ENCODE results near the gene TSPOAP1. TPM values are rescaled to one million over a fixed set of nuclear protein-coding genes. Genes with fewer than 3 reads are reported as not detected.

Gene TSPOAP1
- total RNA-seq, 1 donor from 2014 or later, result 0.79 TPM

GRCh38 chr17:58285422-58285810, 43.2 kb downstream of the TSPOAP1 start:
- no peaks in the 10 kb centered on the region for H4K20me1 ChIP-seq (ENCODE audit: insufficient read depth, low read length)
- H3K27ac ChIP-seq (ENCODE audit: low read depth, low read length), result no peak overlapping the region
- no peaks in the 10 kb centered on the region for H3K79me2 ChIP-seq (ENCODE audit: insufficient read depth, low read length)
- H3K36me3 ChIP-seq (ENCODE audit: insufficient read depth, low read length), result no peaks in the 10 kb centered on the region
- no peaks in the 10 kb centered on the region for H3K9me3 Mint-ChIP-seq (ENCODE audit: unreplicated experiment)
- no peak overlapping the region for H3K4me3 Mint-ChIP-seq (ENCODE audit: unreplicated experiment)
- H3K36me3 Mint-ChIP-seq (ENCODE audit: low read depth, unreplicated experiment), result no peaks in the 10 kb centered on the region
- H3K4me1 ChIP-seq (ENCODE audit: insufficient read depth, low read length), result no peaks in the 10 kb centered on the region
- peaks cover 15% of the 10 kb centered on the region for H3K27me3 ChIP-seq (ENCODE audit: insufficient read depth, low read length)
- TF ChIP-seq CTCF (IDR thresholded peaks at IDR 0.05; ENCODE audit: insufficient read depth, low read depth, low read length) (no peak), EZH2 (IDR thresholded peaks at IDR 0.05; ENCODE audit: insufficient read depth, low read length) (no peak)
- H3K27ac Mint-ChIP-seq (ENCODE audit: unreplicated experiment), result peak overlapping the region; percentile 35
- DNase-seq (ENCODE audit: low read depth), result no peak
- no peak overlapping the region for H3K9ac ChIP-seq (ENCODE audit: low read length)
- peaks cover 6% of the 10 kb centered on the region for H3K27me3 Mint-ChIP-seq (ENCODE audit: low read depth, unreplicated experiment)
- no peak overlapping the region for H2AFZ ChIP-seq (ENCODE audit: low read depth, low read length)
- no peak for FAIRE-seq
- no peak overlapping the region for H3K4me3 ChIP-seq (ENCODE audit: insufficient read depth, low read depth, low read length)
- no peaks in the 10 kb centered on the region for H3K9me3 ChIP-seq (ENCODE audit: insufficient read depth, low read depth, low read length)
- no peak overlapping the region for H3K4me2 ChIP-seq (ENCODE audit: low read length)
- peaks cover 9% of the 10 kb centered on the region for H3K4me1 Mint-ChIP-seq (ENCODE audit: low read depth, unreplicated experiment)

GRCh38 chr17:58284613-58285421, 43.8 kb downstream of the TSPOAP1 start:
- Histone ChIP-seq H3K4me1 (ENCODE audit: insufficient read depth, low read length) (no peaks in the 10 kb centered on the region), H3K9ac (ENCODE audit: low read length) (no peak overlapping the region), H3K9me3 (ENCODE audit: insufficient read depth, low read depth, low read length) (no peaks in the 10 kb centered on the region), H3K27ac (ENCODE audit: low read depth, low read length) (no peak overlapping the region), H3K4me2 (ENCODE audit: low read length) (no peak overlapping the region), H3K27me3 (ENCODE audit: insufficient read depth, low read length) (peaks cover 16% of the 10 kb centered on the region), H3K4me3 (ENCODE audit: insufficient read depth, low read depth, low read length) (no peak overlapping the region), H3K36me3 (ENCODE audit: insufficient read depth, low read length) (no peaks in the 10 kb centered on the region), H4K20me1 (ENCODE audit: insufficient read depth, low read length) (no peaks in the 10 kb centered on the region), H2AFZ (ENCODE audit: low read depth, low read length) (no peak overlapping the region), H3K79me2 (ENCODE audit: insufficient read depth, low read length) (no peaks in the 10 kb centered on the region)
- Mint-ChIP-seq H3K9me3 (ENCODE audit: unreplicated experiment) (no peaks in the 10 kb centered on the region), H3K27ac (ENCODE audit: unreplicated experiment) (peak overlapping the region; percentile 35), H3K4me1 (ENCODE audit: low read depth, unreplicated experiment) (peaks cover 7% of the 10 kb centered on the region), H3K36me3 (ENCODE audit: low read depth, unreplicated experiment) (no peaks in the 10 kb centered on the region), H3K27me3 (ENCODE audit: low read depth, unreplicated experiment) (peaks cover 8% of the 10 kb centered on the region), H3K4me3 (ENCODE audit: unreplicated experiment) (no peak overlapping the region)
- DNase-seq (ENCODE audit: low read depth), result no peak
- no peak for FAIRE-seq
- TF ChIP-seq CTCF (IDR thresholded peaks at IDR 0.05; ENCODE audit: insufficient read depth, low read depth, low read length), result no peak
- TF ChIP-seq EZH2 (IDR thresholded peaks at IDR 0.05; ENCODE audit: insufficient read depth, low read length), result no peak
